ENCODE data around the gene ITGB3. TPM values are rescaled to one million over a fixed set of nuclear protein-coding genes. Genes with fewer than 3 reads are reported as not detected.
A peak's percentile ranks its signal among the peaks of the same experiment; 100 is the strongest.

ITGB3 gene
- total RNA-seq (2021; fragmentation: NEBNext Ultra II Directional; extraction: Animal tissue kit (Norgen Biotek cat#: 25700)) (0.09 TPM in 1 of 2 replicates, not detected in the other), polyA plus RNA-seq (2011; rRNA removed) (0.08 and 0.09 TPM in 2 replicates), polyA minus RNA-seq (2011; rRNA and poly(A)+ RNA removed) (0.16 and 0.46 TPM in 2 replicates)
- polyA plus RNA-seq (2011; cell fraction: cytosol; rRNA removed) = 0.10 TPM
- 0.14 TPM for polyA plus RNA-seq (2011; cell fraction: nucleus; rRNA removed)
- 0.07 to 0.31 TPM (median 0.17 TPM) in 4 replicates for polyA plus RNA-seq (2012, experiment 1 of 2)
- 0.04 TPM for polyA plus RNA-seq (2012, experiment 2 of 2)
- 0.02 TPM for polyA plus RNA-seq (2013, experiment 1 of 2)
- polyA plus RNA-seq (2013, experiment 2 of 2) = 0.09 TPM
- not detected for polyA minus RNA-seq (2011; cell fraction: cytosol; rRNA and poly(A)+ RNA removed)
- 0.30 TPM for polyA minus RNA-seq (2011; cell fraction: nucleus; rRNA and poly(A)+ RNA removed)
- long read RNA-seq, experiment 1 = 0 reads
- long read RNA-seq, experiment 2 = 0 reads

DNA sequence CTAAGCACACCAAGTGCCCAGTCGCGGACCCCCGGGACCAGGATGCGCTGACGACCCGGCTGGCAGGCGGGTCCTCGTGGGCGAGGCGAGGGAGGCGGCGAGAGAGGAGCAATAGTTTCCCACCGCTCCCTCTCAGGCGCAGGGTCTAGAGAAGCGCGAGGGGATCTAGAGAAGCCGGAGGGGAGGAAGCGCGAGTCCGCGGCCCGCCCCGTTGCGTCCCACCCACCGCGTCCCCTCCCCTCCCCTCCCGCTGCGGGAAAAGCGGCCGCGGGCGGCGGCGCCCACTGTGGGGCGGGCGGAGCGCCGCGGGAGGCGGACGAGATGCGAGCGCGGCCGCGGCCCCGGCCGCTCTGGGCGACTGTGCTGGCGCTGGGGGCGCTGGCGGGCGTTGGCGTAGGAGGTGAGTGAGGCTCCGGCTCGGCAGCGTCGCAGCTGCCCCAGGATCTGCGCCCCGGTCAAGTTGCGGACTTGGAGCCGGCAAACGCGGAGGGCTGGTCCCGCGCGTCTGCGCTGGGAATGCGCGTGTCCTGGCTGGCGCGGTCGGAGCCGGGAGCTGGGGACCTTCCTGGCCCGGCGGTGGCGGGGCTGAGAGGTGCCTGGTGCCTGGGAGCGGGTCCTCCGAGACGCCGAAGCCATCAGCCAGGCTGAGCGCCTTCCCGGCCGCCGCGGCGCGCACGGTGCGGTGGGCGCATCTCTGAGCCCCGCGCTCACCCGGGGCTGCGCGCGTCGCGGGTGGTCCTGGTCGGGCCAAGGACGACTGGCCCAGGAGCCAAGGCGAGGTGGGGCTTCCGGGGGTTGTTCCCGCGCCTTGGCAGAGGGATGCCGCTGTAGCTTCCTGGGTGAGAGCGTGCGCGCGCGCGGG is at the start of gene ITGB3:
ITGB3 (plus strand) TSS at position 287 of the 862 bp plus-strand sequence; CDS start at position 322, 35 bp downstream.
- no peak within 1 kb of the TSS for H3K23ac ChIP-seq (ENCODE audit: insufficient read length)
- H2BK12ac ChIP-seq (ENCODE audit: low read depth, low read length) = no peak within 1 kb of the TSS
- peak within 1 kb of the TSS in 1 of 4 experiments; percentile 52; a peak in 1 of 7 replicates for H3K9ac ChIP-seq (replicated peaks in 1 of 4; ENCODE audit: extremely low read depth in 1 of 4, low read depth in 3 of 4, low read length in 3 of 4)
- no peak within 1 kb of the TSS for H3K27ac ChIP-seq (ENCODE audit: low read depth, low read length)
- 0 out of 2 replicates have a peak within 1 kb of the TSS, but pooled peaks have one; percentile 36 for H2AFZ ChIP-seq (ENCODE audit: low read length)
- no peak within 1 kb of the TSS for H4K5ac ChIP-seq (ENCODE audit: insufficient read length, low read depth, low read length)
- H3K4ac ChIP-seq (replicated peaks; ENCODE audit: insufficient read length, low read depth, low read length) = no peak within 1 kb of the TSS
- no peak within 1 kb of the TSS for H3K14ac ChIP-seq (ENCODE audit: insufficient read length)
- H3K4me3 ChIP-seq (ENCODE audit: extremely low read depth in 1 of 4, insufficient read depth in 2 of 4, low read depth in 3 of 4, low read length in 4 of 4) = peak within 1 kb of the TSS; percentile 60 to 76 (median 67)
- H3K79me1 ChIP-seq (ENCODE audit: low read depth, low read length) = no peaks in the 10 kb centered on the region
- H2BK15ac ChIP-seq (ENCODE audit: low read length) = no peak within 1 kb of the TSS
- H2BK20ac ChIP-seq (ENCODE audit: low read length) = no peak within 1 kb of the TSS
- peaks cover 11% of the 10 kb centered on the region; the same call in 1 of the 2 replicates for H3K23me2 ChIP-seq (ENCODE audit: low read depth, low read length)
- no peaks in the 10 kb centered on the region for H3K36me3 ChIP-seq (ENCODE audit: control insufficient read depth in 2 of 4, insufficient read depth in 4 of 4, low read length in 3 of 4)
- WGBS, 2 experiments (ENCODE audit: extremely low coverage in 1 of 2, insufficient coverage in 1 of 2, insufficient read length in 1 of 2, insufficient replicate concordance in 2 of 2, low coverage in 1 of 2, low lambda C conversion rate in 2 of 2, missing lambda C conversion rate in 1 of 2) = 1% methylated on average over 56 of the region's 112 CpGs; no CpG with 5 or more reads in 1 of the 2 experiments
- no peak within 1 kb of the TSS for H4K91ac ChIP-seq (replicated peaks; ENCODE audit: insufficient read length, low read length)
- peak in 1 of 2 experiments; percentile 84 for DNase-seq (ENCODE audit: low read depth in 1 of 2, low spot score in 2 of 2)
- no peak within 1 kb of the TSS for H2BK120ac ChIP-seq (replicated peaks; ENCODE audit: low read depth, low read length)
- H2BK5ac ChIP-seq (ENCODE audit: low read depth, low read length) = no peak within 1 kb of the TSS
- no peaks in the 10 kb centered on the region for H3K9me3 ChIP-seq (ENCODE audit: insufficient read depth in 2 of 2, low read depth in 1 of 2, low read length in 1 of 2)
- ChIA-PET CTCF (ENCODE audit: partially characterized antibody) (interaction anchor here (0.6 to 1.7 kb wide), 6 partner anchors 10 to 132 kb away, joined by 3 read pairs; no protein-coding TSS in a partner anchor), POLR2A (ENCODE audit: partially characterized antibody) (interaction anchor here (0.9 kb wide), 1 partner anchor 59 kb away, joined by 3 read pairs; no protein-coding TSS in a partner anchor)
- peaks cover 9 to 32% (median 28%) of the 10 kb centered on the region in 4 experiments for H3K27me3 ChIP-seq (replicated peaks in 1 of 4; ENCODE audit: control insufficient read depth in 3 of 4, extremely low read depth in 1 of 4, insufficient read depth in 3 of 4, low read length in 3 of 4)
- H3K4me2 ChIP-seq (ENCODE audit: insufficient read depth in 1 of 2, low read depth in 2 of 2, low read length in 2 of 2) = peak within 1 kb of the TSS; percentile 82 to 90
- H3K18ac ChIP-seq (ENCODE audit: extremely low read depth, low read length) = no peak within 1 kb of the TSS; the same call in none of the 2 replicates
- no peak for FAIRE-seq
- H4K8ac ChIP-seq (ENCODE audit: extremely low read depth, insufficient read depth, low read length) = peak within 1 kb of the TSS; percentile 60
- no peak within 1 kb of the TSS for H2AK5ac ChIP-seq (ENCODE audit: low read depth, low read length)
- peaks cover 0 to 2% of the 10 kb centered on the region in 2 experiments for H4K20me1 ChIP-seq (replicated peaks in 1 of 2; ENCODE audit: control insufficient read depth in 1 of 2, insufficient read depth in 2 of 2, low read length in 2 of 2)
- peaks cover 0 to 11% (median 7%) of the 10 kb centered on the region in 4 experiments; a peak in 6 of 7 replicates for H3K4me1 ChIP-seq (replicated peaks in 1 of 4; ENCODE audit: control insufficient read depth in 3 of 4, insufficient read depth in 4 of 4, low read length in 3 of 4)
- H3K79me2 ChIP-seq (ENCODE audit: control insufficient read depth in 1 of 2, insufficient read depth in 2 of 2, low read length in 2 of 2) = no peaks in the 10 kb centered on the region
- H3K56ac ChIP-seq (replicated peaks; ENCODE audit: insufficient read length, low read depth, low read length) = no peak within 1 kb of the TSS
- TF ChIP-seq BCL11A (IDR thresholded peaks at IDR 0.05; ENCODE audit: low read depth in 2 of 2, low read length in 2 of 2) = no peak
- no peak for TF ChIP-seq SP4 (IDR thresholded peaks at IDR 0.05; ENCODE audit: low read length)
- no peak; the same call in 1 of the 2 replicates for TF ChIP-seq BACH1 (IDR thresholded peaks at IDR 0.05; ENCODE audit: low read length)
- no peak for TF ChIP-seq CHD2 (IDR thresholded peaks at IDR 0.05; ENCODE audit: low read length)
- TF ChIP-seq RXRA (IDR thresholded peaks at IDR 0.05; ENCODE audit: insufficient read depth, low read depth, low read length) = no peak
- TF ChIP-seq NANOG (IDR thresholded peaks at IDR 0.05; ENCODE audit: insufficient read depth, low read depth, low read length, poor library complexity, severe bottlenecking) = no peak
- TF ChIP-seq HDAC6 (IDR thresholded peaks at IDR 0.05; ENCODE audit: low read depth, low read length) = no peak
- TF ChIP-seq POLR2AphosphoS5 (IDR thresholded peaks at IDR 0.05; ENCODE audit: low read depth, low read length) = no peak
- TF ChIP-seq ASH2L (IDR thresholded peaks at IDR 0.05; ENCODE audit: low read length) = peak; percentile 61
- TF ChIP-seq RBBP5 (IDR thresholded peaks at IDR 0.05; ENCODE audit: borderline replicate concordance, low read depth, low read length) = peak; percentile 70; the same call in 1 of the 2 replicates
